ENCODE measurements around the gene DOCK11. TPM values are rescaled to one million over a fixed set of nuclear protein-coding genes. Genes with fewer than 3 reads are reported as not detected.

Gene DOCK11
- total RNA-seq, 1 donor from 2014 or later, result 39.5 TPM

DNA sequence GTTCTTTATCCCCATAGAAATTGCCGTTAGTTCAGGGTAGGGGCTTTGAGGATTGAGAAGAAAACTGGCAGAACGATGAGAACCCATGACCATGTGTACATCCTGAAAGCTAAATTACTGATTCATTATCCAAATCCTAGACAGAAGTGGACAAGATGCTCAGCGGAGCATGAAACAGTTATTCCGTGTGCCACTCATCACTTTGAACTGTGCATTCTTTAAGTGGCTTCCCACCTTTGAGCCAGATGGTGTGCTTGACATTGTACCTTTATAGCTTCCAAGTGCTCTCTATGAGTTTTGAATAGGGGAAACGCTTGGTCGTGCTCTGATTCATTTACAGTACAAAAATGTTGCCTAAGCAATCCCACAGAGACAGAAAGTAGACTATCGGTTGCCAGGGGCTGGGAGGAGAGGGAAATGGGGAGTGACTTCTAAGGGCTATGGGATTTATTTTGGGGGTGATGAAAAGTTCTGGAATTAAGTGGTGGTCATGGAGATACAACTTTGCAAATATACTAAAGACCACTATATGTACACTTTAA is 100.0 kb downstream of the DOCK11 start:
- intact Hi-C loops (cut with DNase I), result no loop called here
- ATAC-seq (peak; percentile 88), DNase-seq (ENCODE audit: low spot score) (no peak)

GRCh38 chrX:118596390-118596789 is 100.8 kb downstream of the DOCK11 start:
- peak; percentile 62 for ATAC-seq
- intact Hi-C loops (cut with DNase I), result no loop called here

DNA sequence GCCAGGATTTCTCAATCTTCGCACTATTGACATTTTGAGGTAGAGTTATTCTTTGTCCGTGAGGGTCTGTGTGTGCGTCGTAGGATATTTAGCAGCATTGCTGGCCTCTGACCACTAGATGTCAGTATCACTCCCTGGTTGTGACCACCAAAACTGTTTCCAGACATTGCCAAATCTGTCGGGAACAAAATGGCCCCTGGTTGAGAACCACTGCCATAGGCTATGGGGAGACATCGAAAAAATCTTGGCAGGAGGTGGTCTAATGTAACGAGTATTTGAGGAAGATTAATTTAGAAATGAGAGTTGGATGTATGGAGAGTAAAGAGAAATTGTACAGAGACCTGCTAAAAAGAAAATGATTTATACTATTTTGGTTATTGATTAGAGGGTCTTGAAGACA is 108.4 kb downstream of the DOCK11 start:
- ATAC-seq (peak; percentile 84), DNase-seq (ENCODE audit: low spot score) (peak; percentile 62)
- intact Hi-C loops (cut with DNase I), result no loop called here

More at GRCh38 chrX:118596390-118596789, 100.8 kb downstream of the DOCK11 start:
- no peak for DNase-seq (ENCODE audit: low spot score)

GRCh38 chrX:118612290-118612689 is 116.7 kb downstream of the DOCK11 start:
- ATAC-seq (no peak), DNase-seq (ENCODE audit: low spot score) (no peak)
- intact Hi-C loops (cut with DNase I), result no loop called here

DNA sequence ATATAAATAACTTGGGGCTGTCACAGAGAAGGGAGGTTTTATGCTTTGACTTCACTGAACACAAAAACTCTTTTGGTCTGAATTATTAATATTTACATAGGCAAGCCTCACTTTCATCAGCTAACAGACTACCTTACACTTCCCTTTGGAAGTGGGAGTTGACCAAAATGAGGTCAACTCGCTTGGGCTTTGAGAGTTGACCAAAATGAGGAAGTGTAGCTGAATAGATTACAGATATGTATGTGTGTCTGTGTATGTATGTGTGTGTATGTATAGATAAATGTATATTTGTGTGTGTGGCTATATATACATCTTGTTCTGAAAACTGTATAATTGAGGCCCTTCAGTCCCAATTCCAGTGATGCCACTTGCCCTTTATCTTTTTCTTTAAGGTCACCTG is 118.5 kb downstream of the DOCK11 start:
- intact Hi-C loops (cut with DNase I), result no loop called here
- ATAC-seq, result no peak
- DNase-seq (ENCODE audit: low spot score), result no peak

DNA sequence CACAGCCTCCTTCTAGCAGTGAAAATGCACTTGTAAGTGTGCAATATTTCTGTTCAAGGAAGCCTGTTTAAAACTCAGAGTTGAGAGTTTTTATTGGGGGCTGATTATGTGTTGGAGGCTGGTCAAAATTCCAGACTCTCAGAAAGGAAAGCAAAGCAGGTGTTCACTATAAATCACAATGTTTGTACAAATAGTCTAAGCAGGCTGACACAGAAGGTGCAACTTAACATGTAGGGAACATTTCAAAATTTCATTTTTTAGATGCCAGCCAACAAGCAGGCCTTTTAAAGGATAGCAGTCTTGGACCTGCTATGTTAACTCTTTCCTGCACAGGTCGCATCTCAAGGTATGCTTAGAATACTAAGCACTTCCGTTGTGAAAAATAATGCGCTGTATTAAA is 119.5 kb downstream of the DOCK11 start:
- no peak for DNase-seq (ENCODE audit: low spot score)
- intact Hi-C loops (cut with DNase I), result no loop called here
- no peak for ATAC-seq

DNA sequence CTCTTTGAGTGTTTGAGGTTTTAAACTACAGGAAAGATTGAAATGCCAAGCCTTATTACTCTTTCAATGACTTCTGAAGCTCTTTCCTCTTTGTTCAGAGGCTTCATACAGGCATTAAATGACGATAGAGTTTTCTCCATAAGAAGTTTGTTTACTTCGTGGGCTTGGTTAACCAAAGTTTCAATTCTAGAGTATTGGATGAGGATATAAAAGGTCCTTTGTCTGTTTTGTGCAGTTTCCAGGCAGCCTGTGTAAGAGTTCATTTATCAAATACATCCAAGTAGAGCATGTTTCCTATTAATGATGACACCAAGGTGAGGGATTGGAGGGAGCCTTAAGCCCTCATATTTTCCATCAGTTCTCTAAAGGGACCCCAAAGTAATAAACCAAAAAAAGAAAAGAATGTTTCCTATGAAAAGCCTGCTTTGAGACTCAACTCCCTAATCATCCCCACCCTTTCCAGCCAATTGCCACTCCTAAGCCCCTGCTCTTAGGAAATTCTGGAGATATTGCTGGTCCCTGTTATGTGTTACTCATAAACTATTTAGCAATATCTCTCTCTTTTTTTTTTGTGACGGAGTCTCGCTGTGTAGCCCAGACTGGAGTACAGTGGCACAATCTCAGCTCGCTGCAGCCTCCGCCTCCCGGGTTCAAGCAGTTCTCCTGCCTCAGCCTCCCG is 125.6 kb downstream of the DOCK11 start:
- DNase-seq (ENCODE audit: low spot score) (no peak), ATAC-seq (peak; percentile 79)
- intact Hi-C loops (cut with DNase I), result no loop called here

DNA sequence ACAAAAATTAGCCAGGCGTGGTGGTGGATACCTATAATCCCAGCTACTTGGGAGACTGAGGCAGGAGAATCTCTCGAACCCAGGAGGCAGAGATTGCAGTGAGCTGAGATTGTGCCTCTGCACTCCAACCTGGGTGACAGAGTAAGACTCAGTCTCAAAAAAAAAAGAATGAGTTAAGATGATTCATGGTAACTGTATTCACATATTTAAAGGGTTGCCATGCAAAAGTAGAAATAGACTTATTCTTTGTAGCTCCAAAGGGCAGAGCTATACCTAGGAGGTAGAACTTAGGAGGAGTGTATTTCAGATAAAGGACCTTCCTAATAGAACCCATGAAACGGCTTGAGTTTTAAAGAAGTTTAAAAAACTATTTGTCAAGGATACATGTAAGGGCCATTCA is 127.4 kb downstream of the DOCK11 start:
- DNase-seq (ENCODE audit: low spot score) (no peak), ATAC-seq (no peak)
- intact Hi-C loops (cut with DNase I), result no loop called here

GRCh38 chrX:118626346-118626745 is 130.7 kb downstream of the DOCK11 start:
- intact Hi-C loops (cut with DNase I), result no loop called here
- no peak for ATAC-seq
- no peak for DNase-seq (ENCODE audit: low spot score)

- intact Hi-C loops (cut with DNase I), result no loop called here
- DNase-seq (ENCODE audit: low spot score), result no peak
- ATAC-seq, result no peak
These were observed 131.6 kb downstream of the DOCK11 start for GRCh38 chrX:118627084-118627758.

DNA sequence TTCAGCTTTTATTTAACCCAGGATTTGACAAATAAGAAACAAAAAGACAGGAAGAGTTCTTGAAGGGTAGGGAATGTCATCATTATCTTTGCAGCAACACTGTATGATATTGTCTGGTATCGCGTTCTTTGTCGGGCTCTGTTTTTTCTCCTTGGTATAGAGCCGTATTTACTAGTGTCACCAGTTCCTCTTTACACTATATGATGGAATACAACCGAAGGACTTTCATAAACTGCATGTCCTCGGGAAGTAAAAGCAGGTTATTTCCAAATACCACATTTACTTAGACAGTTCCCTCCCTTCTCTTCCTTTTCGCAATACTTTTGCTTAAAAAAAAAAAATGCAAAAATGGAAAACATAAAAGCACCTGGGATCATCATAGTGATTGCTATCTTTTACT is 135.2 kb downstream of the DOCK11 start:
- intact Hi-C loops (cut with DNase I), result no loop called here
- DNase-seq (ENCODE audit: low spot score) (no peak), ATAC-seq (peak; percentile 39)

GRCh38 chrX:118631586-118631985 is 136.0 kb downstream of the DOCK11 start:
- DNase-seq (ENCODE audit: low spot score) (no peak), ATAC-seq (no peak)
- intact Hi-C loops (cut with DNase I), result no loop called here

DNA sequence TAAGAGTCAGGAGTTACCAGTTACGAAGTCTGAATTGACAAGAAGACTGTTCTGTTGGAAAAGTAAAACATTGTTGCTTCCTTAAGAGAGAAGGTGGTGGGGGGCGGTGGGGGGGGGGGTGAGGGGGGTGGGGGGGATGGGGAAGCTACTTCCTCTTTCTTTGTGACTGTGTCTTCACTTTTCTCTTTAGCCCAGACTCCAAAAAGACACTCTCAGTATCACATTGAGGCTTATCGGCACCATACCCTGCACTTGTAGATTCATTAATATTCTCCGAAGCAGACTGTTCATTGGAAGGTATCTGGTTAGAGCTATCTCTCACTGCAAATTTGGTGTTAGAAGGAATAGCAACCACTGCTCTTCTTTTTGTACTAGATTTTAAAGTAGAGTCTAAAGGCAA is 137.2 kb downstream of the DOCK11 start:
- ATAC-seq (no peak), DNase-seq (ENCODE audit: low spot score) (no peak)
- intact Hi-C loops (cut with DNase I), result no loop called here

DNA sequence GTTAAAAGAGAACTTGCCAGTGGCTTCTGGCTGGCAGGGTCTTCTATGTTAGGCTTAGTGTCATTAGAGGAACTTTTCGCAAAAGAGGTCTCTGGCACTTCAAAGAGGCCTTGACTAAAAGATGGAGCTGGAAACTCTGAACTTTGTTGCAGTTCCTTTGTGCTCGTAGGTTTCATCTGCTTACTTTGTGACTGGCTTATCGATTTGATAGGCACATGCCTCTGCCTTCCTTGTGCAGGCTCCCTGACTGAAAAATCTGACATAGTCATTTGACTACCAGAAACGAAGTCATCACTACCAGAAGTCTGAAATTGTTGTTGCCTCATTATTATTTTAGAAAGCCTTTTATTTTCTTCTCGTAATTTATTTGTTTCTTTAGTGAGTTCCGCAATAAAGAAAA is 137.9 kb downstream of the DOCK11 start:
- intact Hi-C loops (cut with DNase I), result no loop called here
- DNase-seq (ENCODE audit: low spot score) (no peak), ATAC-seq (no peak)

DNA sequence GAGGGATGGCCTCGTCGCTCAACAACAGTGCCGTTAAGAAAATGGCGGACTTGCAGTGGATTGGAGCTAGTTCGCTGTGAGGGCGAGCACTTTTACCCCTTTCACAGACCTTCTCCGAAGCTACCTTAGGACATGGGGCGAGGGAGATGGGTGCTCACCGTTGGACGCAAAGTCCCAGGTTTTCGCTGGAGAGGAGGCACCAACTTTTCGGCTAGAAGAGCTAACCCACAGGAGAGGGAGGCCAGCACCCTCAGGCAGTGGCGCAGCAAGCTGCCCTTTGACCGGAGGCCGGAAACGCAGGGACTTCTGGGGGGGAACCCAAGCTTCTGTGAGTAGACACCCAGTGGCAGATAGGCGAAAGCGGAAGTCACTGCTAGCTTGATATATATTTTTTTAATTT is 138.7 kb downstream of the DOCK11 start:
- intact Hi-C loops (cut with DNase I), result no loop called here
- DNase-seq (ENCODE audit: low spot score) (no peak), ATAC-seq (no peak)

- intact Hi-C loops (cut with DNase I), result no loop called here
- DNase-seq (ENCODE audit: low spot score) (no peak), ATAC-seq (no peak)
These were observed 142.4 kb downstream of the DOCK11 start for GRCh38 chrX:118637997-118638396.

DNA sequence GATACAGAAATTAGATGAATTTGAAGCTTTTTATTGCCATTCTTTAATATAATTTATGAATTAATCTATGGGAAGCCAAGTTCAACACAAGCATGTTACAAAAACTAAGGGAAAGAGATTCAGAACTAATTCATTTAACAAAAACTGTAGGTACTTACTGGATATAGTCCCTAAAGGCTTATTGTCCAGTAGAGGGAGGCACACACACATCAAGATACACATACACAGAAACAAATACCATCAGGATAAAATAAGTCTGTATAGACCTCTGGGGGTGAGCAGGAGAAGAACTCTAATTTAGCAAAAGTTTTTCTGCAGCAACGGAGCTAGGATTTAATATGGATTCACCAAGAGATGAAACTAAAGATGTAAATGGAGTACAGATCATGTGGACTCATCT is 148.8 kb downstream of the DOCK11 start:
- DNase-seq (ENCODE audit: low spot score) (no peak), ATAC-seq (peak; percentile 69)
- intact Hi-C loops (cut with DNase I), result no loop called here

DNA sequence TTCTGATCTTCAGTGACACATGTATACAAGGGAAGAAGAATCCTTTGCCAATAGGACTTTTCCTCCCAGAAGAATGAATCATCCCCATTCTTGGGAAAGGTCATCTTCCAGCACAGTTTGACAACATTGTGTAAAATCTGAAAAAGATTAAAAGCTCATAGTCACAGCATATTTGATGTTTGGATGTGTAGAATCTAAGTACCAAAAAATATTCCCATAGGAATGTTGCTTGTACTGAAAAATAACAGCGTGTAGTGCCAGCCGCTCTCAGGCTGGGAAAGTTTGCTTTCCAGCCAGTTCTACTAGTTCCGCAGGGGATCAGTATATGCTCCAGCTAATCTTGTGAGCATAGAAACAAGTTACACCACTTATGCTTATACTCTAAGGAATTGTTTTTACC is 157.1 kb downstream of the DOCK11 start:
- intact Hi-C loops (cut with DNase I), result no loop called here
- ATAC-seq (peak; percentile 60), DNase-seq (ENCODE audit: low spot score) (no peak)

DNA sequence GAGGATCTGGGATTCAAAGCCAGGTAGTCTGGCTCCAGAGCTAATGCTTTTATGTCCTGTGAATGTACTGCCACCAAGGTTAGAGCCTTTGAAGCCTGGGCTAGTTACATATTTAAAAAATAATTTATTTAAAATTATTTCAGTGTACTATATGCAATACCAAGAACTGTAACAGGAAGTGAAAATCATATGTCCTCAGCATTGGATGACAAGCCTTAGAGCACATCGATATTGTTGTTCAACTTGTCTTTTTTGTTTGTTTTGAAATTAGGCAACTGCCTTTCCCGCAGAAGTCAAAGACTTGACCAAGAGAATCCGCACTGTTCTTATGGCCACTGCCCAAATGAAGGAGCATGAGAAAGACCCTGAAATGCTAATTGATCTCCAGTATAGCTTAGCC is 158.7 kb downstream of the DOCK11 start:
- no peak for DNase-seq (ENCODE audit: low spot score)
- intact Hi-C loops (cut with DNase I), result no loop called here

DNA sequence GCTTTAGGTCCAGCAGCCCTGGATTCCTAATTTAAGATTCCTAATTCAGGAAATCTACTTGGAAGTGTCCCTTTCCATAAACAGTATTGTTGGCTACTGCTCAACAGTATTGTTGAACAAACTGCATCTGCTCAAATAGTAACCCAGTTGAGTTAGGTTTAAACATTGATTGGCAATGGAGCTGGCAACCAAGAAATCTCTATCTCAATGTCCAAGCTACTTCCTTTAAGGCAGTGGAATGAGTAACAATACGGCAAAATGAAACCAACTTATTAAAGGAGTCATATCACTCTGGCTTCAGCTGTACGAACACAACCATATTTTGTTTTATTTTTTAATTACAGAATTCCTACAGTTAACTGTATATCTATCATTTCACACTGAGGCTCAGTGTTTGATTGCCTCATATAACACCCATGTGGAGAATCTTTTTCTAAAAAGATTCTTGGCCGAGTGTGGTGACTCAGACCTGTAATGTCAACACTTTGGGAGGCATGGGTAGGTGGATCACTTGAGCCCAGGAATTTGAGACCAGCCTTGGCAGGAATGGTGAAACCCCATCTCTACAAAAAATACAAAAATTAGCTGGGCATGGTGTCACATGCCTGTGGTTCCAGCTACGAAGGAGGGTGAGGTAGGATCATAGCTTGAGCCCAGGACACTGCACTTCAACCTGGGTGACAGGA is 160.1 kb downstream of the DOCK11 start:
- no peak for ATAC-seq
- intact Hi-C loops (cut with DNase I), result no loop called here

More for the DNA sequence above, 158.7 kb downstream of the DOCK11 start:
- ATAC-seq, result no peak

More for the DNA sequence above, 160.1 kb downstream of the DOCK11 start:
- no peak for DNase-seq (ENCODE audit: low spot score)
